ENCODE data around the gene GPX4.
A peak's percentile ranks its signal among the peaks of the same experiment; 100 is the strongest.

- TF ChIP-seq CTCF (IDR thresholded peaks at IDR 0.05) (peak; percentile 60), POLR2AphosphoS5 (IDR thresholded peaks at IDR 0.05; ENCODE audit: low read depth, low read length) (no peak), TCF7L2 (IDR thresholded peaks at IDR 0.05; ENCODE audit: low read depth, low read length) (no peak), REST (IDR thresholded peaks at IDR 0.05; ENCODE audit: insufficient read depth in 1 of 2, low read depth in 2 of 2, low read length in 1 of 2) (no peak)
Measured at GRCh38 chr19:1106841-1107660, 3.3 kb downstream of the GPX4 start.

Data from Panc1 (cell line).